HepG2 (cell line): ENCODE measurements around the gene TMA7B. TPM values are rescaled to one million over a fixed set of nuclear protein-coding genes. Genes with fewer than 3 reads are reported as not detected.

Experiments used
- ATAC-seq: fragments of 200-7000 bp; cut with Tn5 transposase; 3 replicates; pipeline ENCODE4 v1.9.1; 2020; ENCODE audit warnings: mild to moderate bottlenecking, moderate library complexity
- BruUV-seq: library from RNA; stranded (reverse); fragments of 400-500 nt; replicated peaks from 2 replicates; lab custom pipeline; 2021; lab: Mats Ljungman, UMichigan
- CTCF ChIA-PET: fragments of 300-600 bp; formaldehyde crosslinking; extraction: SDS; loops from one replicate; lab custom pipeline; 2021; ENCODE audit warnings: low total read pairs, inconsistent platforms, low intra/inter-chr PET ratio; lab: Yijun Ruan, JAX
- POLR2A ChIA-PET: fragments of 350-600 bp; sonication (Branson Sonifier 250); formaldehyde crosslinking; loops from one replicate; lab custom pipeline; 2020; ENCODE audit warnings: antibody characterized with exemption, inconsistent platforms; lab: Yijun Ruan, JAX
- DNase-seq: peaks from one replicate; pipeline ENCODE4 v3.0.0-alpha.2; 2015; ENCODE audit warnings: low spot score
- FAIRE-seq: peaks from 3 replicates; lab custom pipeline; 2011; peaks lifted over from hg19 to GRCh38; lab: Jason Lieb, UNC
- H2AFZ ChIP-seq: one replicate; pipeline ENCODE4 v1.6.1; 2011; ENCODE audit warnings: low read length, inconsistent platforms
- H3K27ac ChIP-seq: fragments of 300-600 bp; 3 replicates; pipeline ENCODE4 v1.8.0; 2011; ENCODE audit warnings: mixed run types, mild to moderate bottlenecking, mixed read lengths, low read length, inconsistent platforms; ENCODE audit not compliant: insufficient read depth; ENCODE audit errors: extremely low read length
- H3K27me3 ChIP-seq, 2 experiments: fragments of 200-600 bp in 1 of 2; 2 replicates in 1 of 2; 3 replicates in 1 of 2; pipeline versions ENCODE4 v1.6.0 to v1.8.0; 2011; ENCODE audit warnings: low read length in 2 of 2, mild to moderate bottlenecking in 2 of 2, moderate library complexity in 2 of 2, inconsistent platforms in 1 of 2; ENCODE audit not compliant: insufficient read depth in 2 of 2, control insufficient read depth in 1 of 2
- H3K36me3 ChIP-seq, 2 experiments: fragments of 200-600 bp in 1 of 2; replicated peaks in 1 of 2; 2 replicates in 1 of 2; 3 replicates in 1 of 2; pipeline versions ENCODE4 v1.5.1 to v1.8.0; 2011; ENCODE audit warnings: low read length in 2 of 2, inconsistent platforms in 1 of 2; ENCODE audit not compliant: insufficient read depth in 2 of 2, control insufficient read depth in 1 of 2
- H3K4me1 ChIP-seq: 2 replicates; pipeline ENCODE4 v1.5.1; 2012; ENCODE audit warnings: low read length, inconsistent platforms; ENCODE audit not compliant: insufficient read depth
- H3K4me2 ChIP-seq: 2 replicates; pipeline ENCODE4 v1.6.0; 2011; ENCODE audit warnings: low read depth, low read length, inconsistent platforms
- H3K4me3 ChIP-seq, 3 experiments: fragments of 200-600 bp in 1 of 3; sonication (generic), shearing (Covaris generic) in 1 of 3; replicated peaks in 1 of 3; 2 replicates each; pipeline ENCODE4 v1.5.1; 2011 to 2016; ENCODE audit warnings: low read length in 3 of 3, inconsistent platforms in 2 of 3, low read depth in 2 of 3, mild to moderate bottlenecking in 2 of 3, control low read depth in 1 of 3, mixed read lengths in 1 of 3; ENCODE audit not compliant: insufficient read depth in 1 of 3
- H3K79me2 ChIP-seq: one replicate; pipeline ENCODE4 v1.6.1; 2011; ENCODE audit warnings: low read length, inconsistent platforms; ENCODE audit not compliant: insufficient read depth
- H3K9ac ChIP-seq: 2 replicates; pipeline ENCODE4 v1.6.0; 2011; ENCODE audit warnings: mild to moderate bottlenecking, low read depth, low read length, inconsistent platforms; ENCODE audit not compliant: insufficient read depth
- H3K9me3 ChIP-seq: 2 replicates; pipeline ENCODE4 v1.5.1; 2012; ENCODE audit warnings: mild to moderate bottlenecking, low read length
- H4K20me1 ChIP-seq: 2 replicates; pipeline ENCODE4 v1.6.0; 2011; ENCODE audit warnings: inconsistent platforms, mild to moderate bottlenecking, low read length, moderate library complexity; ENCODE audit not compliant: insufficient read depth
- FOXA1 ChIP-seq, 2 experiments: fragments of 450-650 bp in 1 of 2; sonication (generic) in 1 of 2; formaldehyde crosslinking in 1 of 2; IDR thresholded peaks; 2 replicates each; pipeline versions ENCODE4 v1.4.0 to v1.6.1; 2016 to 2020; ENCODE audit warnings: missing genetic modification reagents in 1 of 2
- KLF13 ChIP-seq: sonication (generic); formaldehyde crosslinking; IDR thresholded peaks from 2 replicates; pipeline ENCODE4 v1.4.0; 2020; ENCODE audit warnings: mild to moderate bottlenecking, missing genetic modification reagents
- MTF1 ChIP-seq: sonication (generic); formaldehyde crosslinking; IDR thresholded peaks from 2 replicates; pipeline ENCODE4 v1.5.0; 2020; ENCODE audit warnings: missing genetic modification reagents
- NFE2L2 ChIP-seq: fragments of 150-350 bp; IDR thresholded peaks from 2 replicates; pipeline ENCODE4 v1.6.1; 2014; ENCODE audit warnings: low read length
- ONECUT2 ChIP-seq: sonication (generic); formaldehyde crosslinking; IDR thresholded peaks from 2 replicates; pipeline ENCODE4 v1.4.0; 2020; ENCODE audit warnings: missing genetic modification reagents
- PITX1 ChIP-seq: sonication (generic); formaldehyde crosslinking; IDR thresholded peaks from 2 replicates; pipeline ENCODE4 v1.5.1; 2020; ENCODE audit warnings: mild to moderate bottlenecking, missing genetic modification reagents
- SNRNP70 ChIP-seq: fragments of 200-400 bp; formaldehyde crosslinking; IDR thresholded peaks from 2 replicates; pipeline ENCODE4 v1.6.1; 2017; ENCODE audit warnings: mild to moderate bottlenecking, low read depth, low read length, moderate library complexity
- SPEN ChIP-seq: sonication (generic); formaldehyde crosslinking; IDR thresholded peaks from 2 replicates; pipeline ENCODE4 v1.5.1; 2020; ENCODE audit warnings: low read depth, mild to moderate bottlenecking, missing genetic modification reagents
- U2AF2 ChIP-seq: fragments of 200-400 bp; formaldehyde crosslinking; IDR thresholded peaks from 2 replicates; pipeline ENCODE4 v1.6.1; 2017; ENCODE audit warnings: low read depth, mild to moderate bottlenecking, low read length
- ZNF335 ChIP-seq: sonication (generic); formaldehyde crosslinking; IDR thresholded peaks from 2 replicates; pipeline ENCODE4 v1.4.0; 2020; ENCODE audit warnings: missing genetic modification reagents
- ZUFSP ChIP-seq: sonication (generic); formaldehyde crosslinking; IDR thresholded peaks from 2 replicates; pipeline ENCODE4 v1.9.0; 2021; ENCODE audit warnings: missing genetic modification reagents, mild to moderate bottlenecking, borderline replicate concordance
- whole genome bisulfite sequencing: methylation state at CpG from one replicate; pipeline ENCODE4 v1.1.6; 2017; ENCODE audit warnings: low lambda C conversion rate; 5-methylcytosine and 5-hydroxymethylcytosine counted together
- in situ Hi-C: cut with HindIII; loops from 2 replicates; pipeline ENCODE4 v1.10.0; 2017; ENCODE audit warnings: low pct_unique_long_range_greater_than_20kb; ENCODE audit not compliant: extremely low pct_ligation_motif_present
- intact Hi-C: fragments of 100-400 bp; cut with micrococcal nuclease; formaldehyde crosslinking; loops from one replicate; pipeline ENCODE4 v1.10.0; 2022; ENCODE audit not compliant: unreplicated experiment
- polyA plus RNA-seq, 8 experiments: library from polyadenylated mRNA; depleted of rRNA in 3 of 8; stranded (reverse) in 7 of 8; unstranded in 1 of 8; fragments of >200 nt; fragmentation: Illumina TruSeq in 4 of 8; extraction: Trizol in 4 of 8; gene quantifications; 2 replicates each; pipeline versions ENCODE4 v1.2.1 to v1.2.3, GENCODE V29; 2011 to 2016; ENCODE audit warnings: low read depth in 4 of 8, missing spikeins in 1 of 8, mixed read lengths in 1 of 8; ENCODE audit not compliant: insufficient read depth in 1 of 8
- total RNA-seq, 5 experiments: library from RNA; depleted of rRNA; stranded (reverse); fragments of >200 nt; fragmentation: Illumina TruSeq; extraction: Trizol; gene quantifications; 2 replicates each; pipeline ENCODE4 v1.2.3, GENCODE V29; 2016; ENCODE audit warnings: low read depth in 1 of 5

The TMA7B gene
- total and polyA plus RNA-seq, 2 of the 13 experiments (the other 11 are each of a cell fraction or from before 2014, with no cell fraction given), result not detected

GRCh38 chr22:39910876-39911613, 49.2 kb upstream of the TMA7B start:
- Histone ChIP-seq H2AFZ (no peak overlapping the region), H3K4me3 (no peak overlapping the region), H3K27me3 (peaks cover 0 to 21% of the 10 kb centered on the region in 2 experiments; a peak in 3 of 5 replicates), H3K4me2 (no peak overlapping the region), H3K4me1 (no peaks in the 10 kb centered on the region), H3K9me3 (no peaks in the 10 kb centered on the region), H3K9ac (no peak overlapping the region), H3K79me2 (no peaks in the 10 kb centered on the region), H4K20me1 (no peaks in the 10 kb centered on the region), H3K36me3 (no peaks in the 10 kb centered on the region), H3K27ac (no peak overlapping the region)
- in situ Hi-C loops (no loop called here), intact Hi-C loops (no loop called here)
- 50% methylated on average over 9 of the region's 9 CpGs for WGBS
- ATAC-seq (no peak), FAIRE-seq (no peak), DNase-seq (no peak)
- POLR2A ChIA-PET, result no interaction called here
- CTCF ChIA-PET, result no interaction called here
- BruUV-seq, result no TSS peak
- TF ChIP-seq ONECUT2 (CRISPR knock-in tag) (no peak), U2AF2 (no peak), NFE2L2 (no peak), FOXA1 (IDR thresholded peaks at IDR 0.05) (no peak), FOXA1 (CRISPR knock-in tag; IDR thresholded peaks at IDR 0.05) (no peak), KLF13 (CRISPR knock-in tag) (no peak)

- DNase-seq (no peak), FAIRE-seq (no peak), ATAC-seq (no peak)
- H2AFZ ChIP-seq, result no peak overlapping the region
- in situ Hi-C loops (no loop called here), intact Hi-C loops (no loop called here)
- POLR2A ChIA-PET, result no interaction called here
- BruUV-seq, result no TSS peak
- no peaks in the 10 kb centered on the region for H3K4me1 ChIP-seq
- CTCF ChIA-PET, result no interaction called here
- H3K4me2 ChIP-seq, result no peak overlapping the region
- no peaks in the 10 kb centered on the region for H4K20me1 ChIP-seq
- H3K79me2 ChIP-seq, result no peaks in the 10 kb centered on the region
- H3K4me3 ChIP-seq, result no peak overlapping the region
- H3K27ac ChIP-seq, result no peak overlapping the region
- H3K27me3 ChIP-seq, result peaks cover 0 to 21% of the 10 kb centered on the region in 2 experiments; a peak in 2 of 5 replicates
- TF ChIP-seq SPEN (CRISPR knock-in tag), result no peak
- no peak for TF ChIP-seq MTF1 (CRISPR knock-in tag)
- TF ChIP-seq ZUFSP, result no peak
- no peak for TF ChIP-seq SNRNP70
- TF ChIP-seq PITX1 (CRISPR knock-in tag), result no peak
- TF ChIP-seq ZNF335 (CRISPR knock-in tag), result no peak
- H3K9ac ChIP-seq, result no peak overlapping the region
- H3K9me3 ChIP-seq, result no peaks in the 10 kb centered on the region
- H3K36me3 ChIP-seq, result no peaks in the 10 kb centered on the region
- 21% methylated on average over 5 of the region's 5 CpGs for WGBS
Observed at GRCh38 chr22:39913321-39913720, 46.9 kb upstream of the TMA7B start.
